GM19240 (cell line): ENCODE data around the gene MAGI2.

Source experiments
- DNase-seq: peaks from one replicate; pipeline ENCODE4 v3.0.0; 2011; ENCODE audit warnings: low spot score; ENCODE audit not compliant: insufficient read length

MAGI2 gene

DNA sequence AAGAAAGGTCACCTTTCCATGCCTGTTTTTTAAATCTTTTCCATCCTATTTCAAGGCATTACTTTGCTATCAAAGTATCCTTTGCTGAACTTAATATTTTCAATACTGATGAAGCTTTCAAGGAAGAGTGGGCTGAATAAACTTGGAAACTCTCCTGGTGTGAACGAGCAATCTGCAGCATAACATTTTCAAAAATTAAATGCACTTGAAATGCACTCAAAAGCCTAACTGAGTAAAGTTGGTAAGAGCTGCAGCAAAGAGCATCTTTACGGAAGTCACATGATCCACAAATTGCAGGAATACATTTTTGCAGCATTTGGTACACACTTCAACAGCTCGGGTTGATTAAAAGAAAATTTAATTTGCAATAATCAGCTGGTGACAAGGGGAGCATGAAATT lies 1287.6 kb downstream of the MAGI2 start:
- no peak for DNase-seq

GRCh38 chr7:78165454-78165853 lies 1288.0 kb downstream of the MAGI2 start:
- DNase-seq: no peak

- no peak for DNase-seq
Measured at GRCh38 chr7:78164459-78164858, 1289.0 kb downstream of the MAGI2 start.

GRCh38 chr7:78161781-78162180 lies 1291.7 kb downstream of the MAGI2 start:
- no peak for DNase-seq

- no peak for DNase-seq
Measured at GRCh38 chr7:78159545-78159944, 1293.9 kb downstream of the MAGI2 start.

DNA sequence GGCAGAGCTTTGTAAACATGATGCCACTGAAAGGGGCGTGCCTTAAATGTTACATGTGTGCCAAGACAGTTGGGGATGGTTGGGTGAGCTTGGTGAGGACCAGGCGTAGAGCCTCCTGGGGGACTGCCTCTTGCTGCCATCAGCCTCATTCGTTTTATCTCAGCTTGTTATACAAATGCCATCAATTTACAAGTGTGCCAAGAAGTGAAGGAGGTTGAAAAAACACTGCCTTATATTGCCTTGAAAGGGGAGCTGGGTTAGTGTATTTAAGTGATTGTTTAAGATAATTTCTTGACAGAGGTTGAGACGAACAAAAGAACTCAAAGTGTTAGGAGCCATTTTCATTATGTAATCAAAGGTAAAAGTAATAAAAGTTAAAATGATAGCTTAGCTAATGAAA lies 1300.2 kb downstream of the MAGI2 start:
- DNase-seq: no peak

GRCh38 chr7:78151229-78151628 lies 1302.2 kb downstream of the MAGI2 start:
- no peak for DNase-seq

DNA sequence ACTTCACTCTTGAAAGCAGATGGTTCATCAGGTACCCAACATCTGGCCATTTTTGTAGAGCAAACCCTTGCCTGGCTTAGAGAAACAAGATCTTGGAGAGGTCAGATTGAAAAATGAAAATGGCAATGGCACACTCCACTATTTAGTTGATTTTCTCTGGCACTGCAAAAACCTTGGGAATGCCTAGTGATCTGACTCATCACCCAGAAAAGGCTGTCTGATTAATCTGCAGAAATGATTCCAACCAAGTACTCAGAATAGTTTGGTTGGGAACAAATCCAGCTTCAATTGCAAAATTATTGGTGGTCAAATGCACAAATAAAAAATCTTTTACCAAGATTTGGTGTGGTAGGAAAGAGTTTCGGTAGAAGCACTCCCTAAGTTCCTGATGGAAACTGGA lies 1303.7 kb downstream of the MAGI2 start:
- no peak for DNase-seq

DNA sequence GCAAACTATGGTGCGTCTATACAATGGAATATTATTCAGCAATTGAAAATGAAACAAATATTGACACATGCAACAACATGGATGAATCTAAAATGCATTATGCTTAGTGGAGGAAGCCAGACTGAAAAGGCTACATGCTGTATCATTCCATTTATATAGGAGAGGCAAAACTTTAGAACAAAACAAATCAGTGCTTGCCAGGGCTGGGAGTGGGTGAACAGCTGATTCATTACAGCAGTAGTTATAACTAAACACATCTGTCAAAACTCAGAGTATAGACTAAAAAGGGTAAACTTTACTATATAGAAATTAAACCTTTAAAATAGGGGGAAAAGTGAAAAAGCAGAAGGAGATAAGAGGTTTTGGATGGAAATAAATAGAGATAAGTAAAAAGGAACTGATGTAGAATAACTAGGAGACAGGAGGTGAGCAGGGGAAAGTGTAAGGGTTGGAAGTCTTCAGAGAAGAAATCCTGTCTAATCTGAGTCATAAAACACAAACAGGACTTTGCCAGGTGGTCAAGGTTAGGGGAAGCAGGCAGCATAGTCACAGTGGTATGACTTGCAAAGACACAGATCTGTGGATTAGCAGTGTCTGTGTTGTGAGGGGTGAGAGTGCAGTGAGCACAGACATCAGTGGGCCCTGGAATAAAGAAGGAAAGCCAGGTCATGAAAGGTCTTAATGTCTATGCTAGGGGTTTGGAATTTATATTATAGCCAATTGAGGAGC lies 1305.1 kb downstream of the MAGI2 start:
- DNase-seq: no peak

DNA sequence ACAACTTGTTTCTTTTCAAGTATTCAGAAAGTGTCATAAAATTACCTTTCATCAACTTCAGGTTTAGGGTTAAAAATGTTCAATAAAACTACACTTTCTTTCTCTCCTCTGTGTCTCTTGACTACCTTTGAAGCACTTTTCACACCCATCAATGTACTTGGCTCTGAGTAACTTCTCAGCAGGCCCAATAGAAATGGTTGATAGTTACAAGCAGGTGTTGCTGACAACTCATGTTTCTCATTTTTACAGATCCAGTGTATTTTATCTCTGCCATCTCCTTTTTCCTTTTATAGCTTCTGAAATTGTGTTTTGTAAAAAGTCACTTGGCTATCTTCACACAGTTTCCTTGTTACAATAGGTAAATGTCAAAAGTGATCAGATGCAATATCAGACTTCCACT lies 1306.9 kb downstream of the MAGI2 start:
- no peak for DNase-seq

DNA sequence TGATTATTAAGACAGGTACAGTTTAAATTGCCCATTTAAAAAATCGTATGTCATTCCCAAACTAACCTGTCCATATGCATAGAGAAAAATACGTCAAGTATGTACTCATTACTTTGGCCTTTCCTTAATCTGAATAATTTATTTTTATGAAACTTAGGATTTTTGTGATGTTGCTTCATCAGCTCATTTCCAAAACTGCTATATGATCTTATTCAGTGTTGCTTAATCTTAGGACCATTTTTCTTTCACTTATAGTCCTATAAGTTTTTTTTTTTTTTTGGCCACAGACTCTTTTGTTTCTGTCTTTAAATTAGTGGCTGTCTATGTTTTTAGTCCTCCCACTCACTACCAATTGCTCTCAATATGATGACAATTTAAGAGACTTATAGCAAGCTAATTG lies 1309.8 kb downstream of the MAGI2 start:
- no peak for DNase-seq

- no peak for DNase-seq
Measured at GRCh38 chr7:78141522-78142281, 1311.8 kb downstream of the MAGI2 start.

DNA sequence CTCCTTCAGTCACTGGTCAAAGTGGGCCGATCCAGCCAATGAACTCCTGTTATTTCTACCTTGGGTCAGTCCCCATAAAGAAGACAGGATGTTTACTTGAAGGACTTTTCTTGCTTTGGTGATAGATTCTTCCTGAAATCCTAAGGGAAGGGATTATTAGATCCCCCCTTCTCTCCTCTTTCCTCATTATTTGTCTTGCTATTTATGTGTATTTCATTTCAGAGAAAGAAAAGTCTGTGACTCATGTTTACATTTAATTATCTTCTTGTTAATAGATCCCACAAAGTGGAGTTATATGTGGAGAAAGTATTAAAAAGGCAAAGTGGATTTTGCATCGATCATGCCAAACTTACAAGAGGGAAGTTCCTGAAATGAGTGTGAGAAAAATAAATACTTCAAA lies 1313.4 kb downstream of the MAGI2 start:
- no peak for DNase-seq

GRCh38 chr7:78139335-78139734 lies 1314.1 kb downstream of the MAGI2 start:
- no peak for DNase-seq

- DNase-seq: no peak
Measured at GRCh38 chr7:78134774-78135173, 1318.7 kb downstream of the MAGI2 start.

- no peak for DNase-seq
Measured at GRCh38 chr7:78134256-78134655, 1319.2 kb downstream of the MAGI2 start.

DNA sequence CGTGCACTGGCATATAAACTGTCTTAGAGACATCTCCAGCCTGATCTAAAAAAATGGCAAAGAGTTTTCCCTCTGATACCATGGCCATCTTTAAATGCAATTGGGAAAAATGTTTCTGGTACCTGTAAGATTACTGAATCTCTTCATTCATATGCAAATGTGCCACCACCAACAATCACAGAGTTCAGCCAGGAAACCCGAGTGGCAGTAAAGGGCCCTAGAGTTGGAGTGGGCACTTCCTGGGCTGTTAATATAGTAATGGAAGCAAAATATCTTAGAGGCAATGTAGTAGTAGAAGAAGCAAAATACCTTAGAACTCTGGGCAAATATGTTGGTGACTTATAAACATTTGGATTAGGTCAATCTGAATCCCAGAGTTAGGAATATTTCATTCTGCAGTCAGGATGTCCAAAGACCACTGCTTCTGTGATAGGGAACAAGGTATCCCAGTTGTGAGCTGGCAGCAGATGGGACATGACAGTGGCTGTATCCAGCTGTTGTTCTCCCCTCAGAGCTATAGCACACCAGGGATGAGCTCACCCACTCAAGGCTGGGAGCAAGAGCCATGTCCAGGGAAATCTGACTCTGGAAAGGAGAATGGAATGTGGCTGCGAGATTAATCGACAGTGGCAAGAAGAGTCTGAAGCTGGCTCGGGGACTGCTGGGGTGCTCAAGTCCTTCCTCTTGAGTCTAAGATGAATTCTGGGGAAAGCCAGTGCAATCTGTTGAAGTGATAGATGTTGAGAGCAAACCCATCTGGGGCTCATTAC lies 1322.8 kb downstream of the MAGI2 start:
- DNase-seq: no peak

GRCh38 chr7:78129865-78130264 lies 1323.6 kb downstream of the MAGI2 start:
- DNase-seq: no peak

GRCh38 chr7:78127009-78127408 lies 1326.5 kb downstream of the MAGI2 start:
- DNase-seq: no peak

- no peak for DNase-seq
Measured at GRCh38 chr7:78125884-78126283, 1327.6 kb downstream of the MAGI2 start.

DNA sequence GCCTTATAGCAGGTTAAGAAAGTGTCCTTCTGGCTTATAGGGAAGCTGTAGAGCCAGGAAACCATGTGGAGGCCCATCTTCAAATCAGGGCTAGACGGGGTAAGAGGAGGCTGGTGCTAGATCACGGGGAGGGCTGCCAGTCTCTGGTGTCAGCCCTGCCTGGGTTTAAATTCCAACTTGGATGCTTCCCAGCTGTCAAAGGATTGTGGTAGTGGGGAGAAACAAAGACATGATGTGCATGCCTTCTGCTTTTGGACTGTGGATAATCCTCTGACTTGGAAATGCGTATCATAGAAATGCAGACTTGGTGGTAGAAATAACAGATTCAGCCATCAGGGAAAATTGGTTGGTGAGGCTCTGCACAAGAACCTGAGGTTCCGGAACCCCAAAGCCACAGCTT lies 1329.3 kb downstream of the MAGI2 start:
- no peak for DNase-seq

- DNase-seq: no peak
Measured at GRCh38 chr7:78121888-78122287, 1331.6 kb downstream of the MAGI2 start.
